Raji (cell line): ENCODE measurements around the gene SLC35E1.

Experiments used
- POLR2A ChIP-seq: IDR thresholded peaks from 2 replicates; pipeline ENCODE4 v1.6.1; 2011; ENCODE audit warnings: low read depth, low read length, control low read depth; ENCODE audit not compliant: insufficient read depth

The SLC35E1 gene

GRCh38 chr19:16527971-16528521, 44.2 kb downstream of the SLC35E1 start:
- no peak for TF ChIP-seq POLR2A

DNA sequence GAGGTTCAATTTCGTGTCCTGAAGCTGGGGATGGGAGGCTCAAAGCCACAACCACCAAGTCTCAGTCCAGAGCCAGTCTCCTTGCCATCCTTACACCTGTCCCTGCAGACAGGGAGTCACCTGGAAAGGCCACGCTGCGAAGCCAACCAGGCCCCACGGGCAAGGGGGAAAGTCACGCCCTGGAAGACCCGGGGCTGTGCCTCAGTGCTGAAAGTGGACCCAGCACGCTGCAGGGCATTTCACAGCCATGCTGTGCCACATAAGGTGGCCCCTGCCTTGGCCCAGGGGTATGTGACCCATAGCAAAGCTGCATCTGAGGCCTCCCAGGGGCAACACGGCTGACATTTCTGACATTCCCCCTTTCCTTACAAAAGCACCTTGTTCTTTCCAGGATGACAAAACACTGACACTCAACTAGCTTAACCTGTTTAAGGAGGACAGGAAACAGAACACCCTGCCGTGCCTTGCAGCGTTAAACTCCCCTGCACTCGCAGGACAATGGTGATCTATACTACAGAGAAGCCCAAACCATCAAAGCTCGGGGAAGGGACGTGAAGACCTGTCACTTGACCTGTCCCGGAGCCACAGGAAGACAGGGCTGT, 44.8 kb downstream of the SLC35E1 start:
- no peak for TF ChIP-seq POLR2A

DNA sequence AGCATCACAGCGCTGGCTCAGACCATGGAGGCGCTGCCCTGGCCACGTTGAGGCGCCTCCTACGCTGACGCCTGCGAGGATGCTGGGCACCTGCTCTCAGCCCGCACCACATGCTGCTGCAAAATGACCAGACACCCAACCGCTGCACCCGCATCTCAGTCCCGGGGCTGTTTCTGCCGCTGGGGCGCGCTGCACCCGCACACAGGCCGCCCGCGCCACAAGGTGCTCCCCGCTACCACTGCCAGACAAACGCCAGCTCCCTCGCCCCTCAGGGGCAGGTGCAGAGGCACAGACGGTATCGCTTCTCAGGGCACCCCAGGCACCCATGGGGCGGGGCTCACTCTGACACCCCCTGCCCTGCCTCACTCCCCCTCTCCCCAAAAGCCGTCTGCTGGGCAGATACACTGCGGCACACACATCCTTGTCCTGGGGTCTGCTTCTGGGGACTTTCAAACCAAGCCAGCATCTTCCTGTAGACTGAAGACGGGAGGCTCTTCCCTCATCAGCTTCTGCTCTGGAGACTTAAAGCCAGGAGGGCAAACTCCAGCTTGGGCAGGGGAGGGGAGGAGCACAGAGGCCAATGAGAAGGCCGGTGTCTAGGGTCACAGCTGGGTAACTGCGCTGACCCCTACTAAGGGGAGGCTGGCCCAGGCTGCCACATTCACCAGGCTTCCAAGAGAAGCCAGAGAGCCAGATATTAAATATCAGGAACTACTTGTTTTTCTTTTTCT, 46.3 kb downstream of the SLC35E1 start:
- TF ChIP-seq POLR2A = no peak

- no peak for TF ChIP-seq POLR2A
These were observed 47.1 kb downstream of the SLC35E1 start for GRCh38 chr19:16524991-16525734.

- TF ChIP-seq POLR2A = no peak
These were observed 49.4 kb downstream of the SLC35E1 start for GRCh38 chr19:16522559-16523377.

DNA sequence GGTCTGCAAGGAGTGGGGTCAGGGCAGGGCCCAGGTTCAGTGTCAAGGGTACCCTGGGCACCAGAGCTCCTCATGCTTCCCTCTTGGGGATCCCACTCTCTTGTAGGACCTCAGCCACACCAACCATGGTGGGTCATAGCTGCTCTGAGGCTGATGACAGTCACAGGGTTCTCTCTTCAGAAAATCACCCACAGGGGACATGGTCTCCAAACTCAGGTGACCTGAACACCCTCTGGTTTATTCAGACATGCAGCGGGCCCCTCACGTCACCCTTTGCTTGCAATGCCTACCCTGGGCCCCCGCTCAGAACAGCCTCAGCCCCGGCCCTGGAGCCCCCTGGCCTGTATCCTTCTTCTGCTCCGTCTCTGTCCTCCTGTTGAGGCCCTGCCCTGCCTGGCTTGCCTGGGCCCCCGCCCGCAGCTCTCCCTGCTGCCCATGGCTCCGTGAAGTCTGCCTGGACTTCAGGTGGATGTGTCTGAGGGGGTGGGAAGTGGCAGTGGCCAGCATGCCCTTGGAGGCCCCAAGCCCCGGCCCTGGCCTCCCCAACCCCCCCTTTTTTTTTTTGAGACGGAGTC, 50.4 kb downstream of the SLC35E1 start:
- TF ChIP-seq POLR2A = no peak

GRCh38 chr19:16520986-16521624, 51.1 kb downstream of the SLC35E1 start:
- no peak for TF ChIP-seq POLR2A

- no peak for TF ChIP-seq POLR2A
These were observed 51.9 kb downstream of the SLC35E1 start for GRCh38 chr19:16520074-16520973.

DNA sequence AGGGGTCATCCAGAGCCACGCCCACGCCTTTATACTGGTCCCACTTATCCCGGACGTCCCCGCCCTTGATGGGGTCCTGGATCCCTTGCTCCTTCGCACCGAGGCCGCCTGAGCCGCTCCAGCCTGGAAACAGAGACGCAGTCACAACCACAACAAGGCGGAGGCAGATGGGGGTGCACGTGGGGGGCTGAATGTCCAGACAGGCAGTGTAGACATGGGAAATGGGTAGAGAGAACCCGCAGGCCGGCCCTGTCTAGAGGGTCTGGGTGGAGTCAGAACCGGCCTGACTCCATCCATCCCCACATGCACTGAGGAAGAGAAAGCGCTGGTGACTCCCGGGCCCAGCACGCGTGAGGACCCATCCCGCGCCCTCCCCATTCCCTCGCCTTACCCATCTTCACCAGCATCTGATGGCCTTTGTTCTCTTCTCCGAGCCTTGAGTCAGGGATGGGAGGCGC, 53.0 kb downstream of the SLC35E1 start:
- no peak for TF ChIP-seq POLR2A

DNA sequence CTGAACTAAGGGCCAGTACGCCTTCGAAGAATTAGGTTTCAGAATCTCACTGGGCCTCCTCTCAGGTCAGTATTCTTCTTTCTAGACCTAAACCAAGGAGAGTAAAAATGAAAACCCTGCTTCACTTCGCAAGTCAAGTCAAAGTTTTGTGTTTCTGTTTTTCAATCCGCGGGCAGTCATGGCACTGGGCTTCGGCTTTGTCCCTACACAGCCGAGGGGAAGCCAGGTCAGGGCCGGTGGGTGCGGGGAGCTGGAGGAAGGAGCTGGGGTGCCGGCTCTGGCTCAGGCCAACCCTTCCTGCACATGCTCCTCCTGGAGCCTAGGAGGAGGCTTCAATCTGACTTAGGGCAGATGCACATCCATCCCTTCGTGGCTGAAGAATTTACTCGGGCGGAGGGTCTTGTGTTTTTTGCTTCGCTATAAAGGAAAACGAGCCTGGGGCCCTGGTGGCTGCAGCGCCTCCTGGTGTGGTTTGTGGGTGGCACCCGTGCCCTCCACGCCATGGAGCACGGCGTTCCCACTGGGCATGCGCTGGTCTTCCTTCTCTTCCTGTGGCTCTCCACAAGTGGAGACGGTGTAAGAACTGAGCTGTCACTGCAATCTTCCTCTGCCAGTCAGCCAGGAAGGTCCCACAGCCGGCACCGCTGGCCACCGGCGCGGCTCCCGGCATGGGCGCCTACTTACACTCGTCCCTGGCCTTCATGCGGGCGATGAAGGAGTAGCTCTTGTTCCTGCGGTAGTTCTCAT, 53.6 kb downstream of the SLC35E1 start:
- no peak for TF ChIP-seq POLR2A

GRCh38 chr19:16518061-16518460, 54.2 kb downstream of the SLC35E1 start:
- no peak for TF ChIP-seq POLR2A

GRCh38 chr19:16516923-16517610, 55.1 kb downstream of the SLC35E1 start:
- no peak for TF ChIP-seq POLR2A
